Measurements from ENCODE around the gene SRP68. TPM values are rescaled to one million over a fixed set of nuclear protein-coding genes. Genes with fewer than 3 reads are reported as not detected.

The SRP68 gene
- total RNA-seq, 4 donors from 2014 or later = 32.2 to 43.4 (median 32.6) TPM

DNA sequence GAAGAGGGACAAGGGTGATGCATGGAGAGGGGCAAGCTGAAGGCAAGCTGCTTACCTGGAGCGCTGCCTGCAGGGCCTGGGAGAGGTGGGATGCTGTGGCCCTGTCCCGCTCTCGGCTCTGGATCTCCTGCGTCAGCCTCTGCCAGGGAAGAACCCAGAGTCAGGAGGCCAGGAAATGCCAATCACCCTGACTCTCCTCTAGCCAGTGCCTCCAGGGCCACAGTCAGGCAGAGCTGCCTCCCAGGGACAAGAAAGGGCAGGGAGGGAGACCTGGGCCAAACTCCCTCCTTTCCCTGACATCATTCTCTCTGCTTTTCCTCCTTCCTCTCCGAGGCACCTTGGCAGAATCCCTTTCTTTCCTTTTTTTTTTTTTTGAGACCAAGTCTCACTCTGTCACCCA, 60.4 kb downstream of the SRP68 start:
- H3K27me3 ChIP-seq = no peaks in the 10 kb centered on the region
- no peak overlapping the region for H3K27ac ChIP-seq
- no peaks in the 10 kb centered on the region for H3K4me1 ChIP-seq
- no peak for DNase-seq
- no peak overlapping the region for H3K4me3 ChIP-seq
- H3K36me3 ChIP-seq = peaks cover 0 to 12% (median 0%) of the 10 kb centered on the region in 3 donors
- no peak for TF ChIP-seq POLR2A (IDR thresholded peaks at IDR 0.05)
- TF ChIP-seq, protein P1, sequence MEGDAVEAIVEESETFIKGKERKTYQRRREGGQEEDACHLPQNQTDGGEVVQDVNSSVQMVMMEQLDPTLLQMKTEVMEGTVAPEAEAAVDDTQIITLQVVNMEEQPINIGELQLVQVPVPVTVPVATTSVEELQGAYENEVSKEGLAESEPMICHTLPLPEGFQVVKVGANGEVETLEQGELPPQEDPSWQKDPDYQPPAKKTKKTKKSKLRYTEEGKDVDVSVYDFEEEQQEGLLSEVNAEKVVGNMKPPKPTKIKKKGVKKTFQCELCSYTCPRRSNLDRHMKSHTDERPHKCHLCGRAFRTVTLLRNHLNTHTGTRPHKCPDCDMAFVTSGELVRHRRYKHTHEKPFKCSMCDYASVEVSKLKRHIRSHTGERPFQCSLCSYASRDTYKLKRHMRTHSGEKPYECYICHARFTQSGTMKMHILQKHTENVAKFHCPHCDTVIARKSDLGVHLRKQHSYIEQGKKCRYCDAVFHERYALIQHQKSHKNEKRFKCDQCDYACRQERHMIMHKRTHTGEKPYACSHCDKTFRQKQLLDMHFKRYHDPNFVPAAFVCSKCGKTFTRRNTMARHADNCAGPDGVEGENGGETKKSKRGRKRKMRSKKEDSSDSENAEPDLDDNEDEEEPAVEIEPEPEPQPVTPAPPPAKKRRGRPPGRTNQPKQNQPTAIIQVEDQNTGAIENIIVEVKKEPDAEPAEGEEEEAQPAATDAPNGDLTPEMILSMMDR (IDR thresholded peaks at IDR 0.05) = no peak
- no peaks in the 10 kb centered on the region for H3K9me3 ChIP-seq

DNA sequence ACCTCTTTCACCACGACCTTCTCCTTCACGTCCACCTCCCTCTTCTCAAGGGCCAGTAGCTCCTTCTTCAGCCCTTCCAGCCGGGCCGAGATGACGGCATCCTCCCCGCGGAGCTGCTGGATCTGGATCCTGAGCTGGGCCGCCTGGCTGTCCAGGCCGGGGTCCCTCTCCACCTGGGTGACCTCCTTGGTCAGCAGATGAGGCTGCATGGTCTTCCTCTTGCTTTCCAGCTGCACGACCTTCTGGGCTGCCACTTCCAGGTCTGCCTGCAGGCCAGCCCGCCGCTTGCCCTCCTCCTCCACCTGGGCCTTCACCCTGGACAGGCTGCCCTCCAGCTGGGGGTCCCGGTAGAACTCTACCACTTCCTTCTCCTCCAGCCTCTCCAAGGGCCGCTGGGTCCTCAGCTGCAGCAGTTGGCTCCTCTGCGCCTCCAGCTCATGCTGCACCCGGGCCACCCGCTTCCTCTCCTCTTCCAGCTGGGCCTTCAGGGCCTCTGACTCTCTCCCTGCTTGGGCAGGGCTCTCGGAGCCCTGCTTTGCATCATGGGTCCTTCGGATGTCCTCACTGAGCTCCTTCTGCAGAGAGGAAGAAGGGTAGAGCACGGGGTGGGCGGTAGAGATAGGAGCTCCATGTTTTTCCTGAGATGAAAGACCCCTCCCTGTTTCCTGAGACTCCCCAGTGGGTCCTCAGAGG, 62.2 kb downstream of the SRP68 start:
- peaks cover 0 to 3% (median 0%) of the 10 kb centered on the region in 4 donors for H3K4me1 ChIP-seq
- no peaks in the 10 kb centered on the region for H3K27me3 ChIP-seq
- TF ChIP-seq, protein P1 (IDR thresholded peaks at IDR 0.05) = no peak
- peaks cover 0 to 13% (median 0%) of the 10 kb centered on the region in 3 donors for H3K36me3 ChIP-seq
- DNase-seq = no peak
- H3K9me3 ChIP-seq = no peaks in the 10 kb centered on the region
- no peak overlapping the region for H3K4me3 ChIP-seq
- no peak overlapping the region for H3K27ac ChIP-seq

DNA sequence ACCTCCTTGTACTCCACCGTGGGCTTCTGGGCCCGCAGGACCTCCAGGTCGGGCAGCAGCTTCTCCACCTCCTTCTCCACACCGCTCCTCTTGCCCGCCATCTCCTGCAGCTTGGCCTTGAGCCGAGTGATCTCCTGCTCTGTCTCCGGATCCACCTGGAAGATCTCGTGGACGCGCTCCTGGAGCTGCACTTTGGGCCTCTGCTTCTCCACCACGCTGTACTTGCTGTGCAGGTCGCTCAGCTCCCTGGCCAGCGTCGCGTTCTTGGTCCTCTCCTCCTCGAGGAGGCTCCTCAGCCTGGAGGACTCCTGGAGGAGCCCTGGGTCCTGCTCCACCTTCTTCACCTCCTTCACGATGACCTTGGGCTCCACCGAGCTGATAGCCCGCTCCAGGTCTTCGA, 62.9 kb downstream of the SRP68 start:
- no peak overlapping the region for H3K4me3 ChIP-seq
- no peaks in the 10 kb centered on the region for H3K9me3 ChIP-seq
- no peaks in the 10 kb centered on the region for H3K27me3 ChIP-seq
- no peak overlapping the region for H3K27ac ChIP-seq
- H3K36me3 ChIP-seq = peaks cover 0 to 19% (median 0%) of the 10 kb centered on the region in 3 donors
- TF ChIP-seq POLR2A (IDR thresholded peaks at IDR 0.05) = no peak
- TF ChIP-seq, protein P1 (IDR thresholded peaks at IDR 0.05) = no peak
- H3K4me1 ChIP-seq = peaks cover 0 to 9% (median 0%) of the 10 kb centered on the region in 4 donors
- DNase-seq = no peak

DNA sequence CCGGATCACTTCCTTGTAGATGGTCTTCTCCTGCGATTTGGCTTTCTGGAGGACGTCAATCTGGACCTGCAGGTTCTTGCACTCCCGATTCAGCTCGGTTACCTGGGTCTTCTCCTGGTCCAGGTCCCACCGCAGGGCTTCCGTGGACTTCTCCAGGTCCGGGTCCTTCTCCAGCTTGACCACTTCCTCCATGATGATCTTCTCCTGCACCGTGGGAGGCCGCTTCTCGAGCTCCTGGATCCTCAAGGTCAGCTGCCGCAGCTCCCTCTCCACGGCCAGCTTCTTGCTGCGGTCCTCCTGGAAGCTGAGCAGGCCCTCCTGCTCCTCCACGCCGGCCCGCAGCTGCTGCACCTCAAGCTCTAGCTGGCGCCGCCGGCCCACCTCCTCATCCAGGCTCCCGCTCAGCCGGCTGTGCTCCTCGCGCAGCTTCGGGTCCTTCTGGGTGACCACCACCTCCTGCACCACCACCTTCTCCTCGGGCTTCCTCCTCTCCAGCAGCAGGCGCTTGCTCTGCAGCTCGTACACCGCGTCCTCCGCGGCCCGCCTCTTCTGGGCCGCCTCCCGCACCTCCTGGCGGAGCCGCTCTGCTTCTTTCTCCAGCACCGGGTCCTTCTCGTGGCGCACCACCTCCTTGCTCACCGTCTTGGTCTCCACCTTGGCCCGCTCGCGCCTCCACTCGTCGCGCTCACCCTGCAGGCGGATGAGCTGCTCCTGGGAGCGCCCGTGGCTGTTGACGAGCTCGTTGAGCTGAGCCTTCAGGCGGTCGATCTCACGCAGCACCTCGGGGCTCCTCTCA, 63.5 kb downstream of the SRP68 start:
- H3K9me3 ChIP-seq = no peaks in the 10 kb centered on the region
- no peak overlapping the region for H3K27ac ChIP-seq
- H3K27me3 ChIP-seq = no peaks in the 10 kb centered on the region
- no peak for TF ChIP-seq POLR2A (IDR thresholded peaks at IDR 0.05)
- TF ChIP-seq, protein P1 (IDR thresholded peaks at IDR 0.05) = no peak
- peaks cover 0 to 17% (median 0%) of the 10 kb centered on the region in 3 donors for H3K36me3 ChIP-seq
- H3K4me1 ChIP-seq = peaks cover 0 to 15% (median 0%) of the 10 kb centered on the region in 4 donors
- no peak overlapping the region for H3K4me3 ChIP-seq
- DNase-seq = no peak

DNA sequence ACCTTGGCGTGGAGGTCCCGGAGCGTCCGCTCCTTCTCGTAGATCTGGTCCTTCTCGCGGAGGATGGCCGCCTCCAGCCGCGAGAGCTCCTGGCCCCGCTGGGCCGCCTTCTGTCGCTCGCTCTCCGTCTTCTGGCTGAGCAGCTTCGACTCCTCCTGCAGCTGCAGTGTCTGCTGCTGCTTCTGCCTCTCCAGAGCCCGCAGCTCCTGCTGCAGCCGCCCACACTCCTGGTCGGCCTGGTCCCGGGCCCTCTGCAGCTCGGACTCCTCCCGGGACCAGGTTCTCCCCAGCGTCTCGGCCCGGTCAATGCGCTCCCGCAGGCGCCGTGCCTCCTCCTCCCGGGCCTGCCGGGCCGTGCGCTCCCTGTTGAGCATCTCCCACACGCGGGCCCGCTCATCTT, 64.1 kb downstream of the SRP68 start:
- Histone ChIP-seq H3K4me3 (no peak overlapping the region), H3K27me3 (no peaks in the 10 kb centered on the region), H3K27ac (no peak overlapping the region), H3K4me1 (peaks cover 0 to 20% (median 0%) of the 10 kb centered on the region in 4 donors), H3K9me3 (no peaks in the 10 kb centered on the region), H3K36me3 (peaks cover 0 to 15% (median 0%) of the 10 kb centered on the region in 3 donors)
- no peak for DNase-seq
- TF ChIP-seq, protein P1 (IDR thresholded peaks at IDR 0.05) = no peak
- no peak for TF ChIP-seq POLR2A (IDR thresholded peaks at IDR 0.05)

All from Peyer's patch (tissue), 4 donors.